Duodenal mucosa (tissue), 2 donors: ENCODE data around the gene ADAP1.

Experiments
- H3K27ac ChIP-seq: one replicate; pipeline ENCODE4 v1.7.0; 2013; ENCODE audit warnings: low read depth, low read length
- H3K27me3 ChIP-seq, 2 donors: one replicate each; pipeline ENCODE4 v1.7.0; 2013; ENCODE audit warnings: low read length in 2 of 2, control low read depth in 1 of 2; ENCODE audit not compliant: insufficient read depth in 2 of 2, control insufficient read depth in 1 of 2
- H3K36me3 ChIP-seq, 2 donors: one replicate each; pipeline ENCODE4 v1.7.0; 2013; ENCODE audit warnings: low read length in 2 of 2, control low read depth in 1 of 2; ENCODE audit not compliant: insufficient read depth in 2 of 2, control insufficient read depth in 1 of 2
- H3K4me1 ChIP-seq, 2 donors: one replicate each; pipeline ENCODE4 v1.7.0; 2013; ENCODE audit warnings: low read length in 2 of 2, control low read depth in 1 of 2; ENCODE audit not compliant: insufficient read depth in 2 of 2, control insufficient read depth in 1 of 2
- H3K4me3 ChIP-seq, 2 donors: one replicate each; pipeline ENCODE4 v1.7.0; 2013; ENCODE audit warnings: low read length in 2 of 2, low read depth in 1 of 2
- H3K9ac ChIP-seq, 2 donors: one replicate each; pipeline ENCODE4 v1.7.0; 2013; ENCODE audit warnings: low read length in 2 of 2, low read depth in 1 of 2
- H3K9me3 ChIP-seq, 2 donors: one replicate each; pipeline ENCODE4 v1.7.0; 2013; ENCODE audit warnings: low read length in 2 of 2, control low read depth in 1 of 2; ENCODE audit not compliant: control insufficient read depth in 1 of 2

ADAP1 gene

GRCh38 chr7:869348-869747, 85.1 kb downstream of the ADAP1 start:
- Histone ChIP-seq H3K9me3 (no peaks in the 10 kb centered on the region), H3K9ac (no peak overlapping the region), H3K36me3 (peaks cover 32 to 57% of the 10 kb centered on the region in 2 donors), H3K4me3 (no peak overlapping the region), H3K4me1 (peaks cover 6 to 21% of the 10 kb centered on the region in 2 donors), H3K27ac (no peak overlapping the region), H3K27me3 (no peaks in the 10 kb centered on the region)

- Histone ChIP-seq H3K27me3 (no peaks in the 10 kb centered on the region), H3K9me3 (no peaks in the 10 kb centered on the region), H3K9ac (peak overlapping the region in 1 of 2 donors; percentile 20), H3K4me1 (peaks cover 0 to 16% of the 10 kb centered on the region in 2 donors), H3K36me3 (peaks cover 32 to 64% of the 10 kb centered on the region in 2 donors), H3K27ac (no peak overlapping the region), H3K4me3 (no peak overlapping the region)
Measured at GRCh38 chr7:868189-868486, 86.3 kb downstream of the ADAP1 start.

- peaks cover 0 to 16% of the 10 kb centered on the region in 2 donors for H3K4me1 ChIP-seq
- H3K27ac ChIP-seq = peak overlapping the region; percentile 64
- H3K27me3 ChIP-seq = no peaks in the 10 kb centered on the region
- H3K9ac ChIP-seq = peak overlapping the region in 1 of 2 donors; percentile 20
- H3K36me3 ChIP-seq = peaks cover 32 to 65% of the 10 kb centered on the region in 2 donors
- no peak overlapping the region for H3K4me3 ChIP-seq
- H3K9me3 ChIP-seq = no peaks in the 10 kb centered on the region
Measured at GRCh38 chr7:867406-868188, 86.9 kb downstream of the ADAP1 start.

- H3K9me3 ChIP-seq = no peaks in the 10 kb centered on the region
- no peaks in the 10 kb centered on the region for H3K27me3 ChIP-seq
- peaks cover 0 to 16% of the 10 kb centered on the region in 2 donors for H3K4me1 ChIP-seq
- H3K36me3 ChIP-seq = peaks cover 34 to 65% of the 10 kb centered on the region in 2 donors
- no peak overlapping the region for H3K4me3 ChIP-seq
- H3K27ac ChIP-seq = peak overlapping the region; percentile 64
- H3K9ac ChIP-seq = no peak overlapping the region
Measured at GRCh38 chr7:867001-867405, 87.5 kb downstream of the ADAP1 start.

- peaks cover 44 to 70% of the 10 kb centered on the region in 2 donors for H3K36me3 ChIP-seq
Measured at GRCh38 chr7:865921-866320, 88.6 kb downstream of the ADAP1 start.

GRCh38 chr7:863106-863505, 91.4 kb downstream of the ADAP1 start:
- peaks cover 50 to 80% of the 10 kb centered on the region in 2 donors for H3K36me3 ChIP-seq
- H3K9ac ChIP-seq = no peak overlapping the region
- H3K9me3 ChIP-seq = no peaks in the 10 kb centered on the region
- H3K4me3 ChIP-seq = no peak overlapping the region
- H3K4me1 ChIP-seq = peaks cover 9 to 22% of the 10 kb centered on the region in 2 donors
- no peak overlapping the region for H3K27ac ChIP-seq
- H3K27me3 ChIP-seq = no peaks in the 10 kb centered on the region

More at GRCh38 chr7:865921-866320, 88.6 kb downstream of the ADAP1 start:
- H3K9me3 ChIP-seq = no peaks in the 10 kb centered on the region
- no peak overlapping the region for H3K9ac ChIP-seq
- peaks cover 9 to 24% of the 10 kb centered on the region in 2 donors for H3K4me1 ChIP-seq
- H3K27me3 ChIP-seq = no peaks in the 10 kb centered on the region
- H3K27ac ChIP-seq = no peak overlapping the region
- H3K4me3 ChIP-seq = no peak overlapping the region

- no peaks in the 10 kb centered on the region for H3K9me3 ChIP-seq
- no peaks in the 10 kb centered on the region for H3K27me3 ChIP-seq
- H3K36me3 ChIP-seq = peaks cover 40 to 80% of the 10 kb centered on the region in 2 donors
- peaks cover 9 to 13% of the 10 kb centered on the region in 2 donors for H3K4me1 ChIP-seq
- H3K4me3 ChIP-seq = no peak overlapping the region
- no peak overlapping the region for H3K27ac ChIP-seq
- H3K9ac ChIP-seq = no peak overlapping the region
Measured at GRCh38 chr7:862157-862556, 92.3 kb downstream of the ADAP1 start.

GRCh38 chr7:861222-861621, 93.3 kb downstream of the ADAP1 start:
- Histone ChIP-seq H3K27ac (no peak overlapping the region), H3K27me3 (no peaks in the 10 kb centered on the region), H3K9ac (no peak overlapping the region), H3K9me3 (no peaks in the 10 kb centered on the region), H3K4me1 (peaks cover 8 to 9% of the 10 kb centered on the region in 2 donors), H3K36me3 (peaks cover 37 to 85% of the 10 kb centered on the region in 2 donors), H3K4me3 (no peak overlapping the region)

- H3K27me3 ChIP-seq = no peaks in the 10 kb centered on the region
- no peak overlapping the region for H3K9ac ChIP-seq
- no peak overlapping the region for H3K4me3 ChIP-seq
- peaks cover 27 to 84% of the 10 kb centered on the region in 2 donors for H3K36me3 ChIP-seq
- H3K9me3 ChIP-seq = no peaks in the 10 kb centered on the region
- no peak overlapping the region for H3K27ac ChIP-seq
- H3K4me1 ChIP-seq = peaks cover 8 to 9% of the 10 kb centered on the region in 2 donors
Measured at GRCh38 chr7:860149-860548, 94.3 kb downstream of the ADAP1 start.

- no peaks in the 10 kb centered on the region for H3K9me3 ChIP-seq
- peaks cover 26 to 82% of the 10 kb centered on the region in 2 donors for H3K36me3 ChIP-seq
- H3K9ac ChIP-seq = no peak overlapping the region
- H3K27me3 ChIP-seq = no peaks in the 10 kb centered on the region
- H3K4me1 ChIP-seq = peaks cover 8 to 9% of the 10 kb centered on the region in 2 donors
- no peak overlapping the region for H3K27ac ChIP-seq
- H3K4me3 ChIP-seq = no peak overlapping the region
Measured at GRCh38 chr7:859359-860030, 95.0 kb downstream of the ADAP1 start.
